SKM-1 (cell line): ENCODE data around the gene LRRC4.

Source experiments
- DNase-seq: peaks from one replicate; lab custom pipeline; 2025; ENCODE audit not compliant: unreplicated experiment; lab: John Stamatoyannopoulos, UW

LRRC4 gene

DNA sequence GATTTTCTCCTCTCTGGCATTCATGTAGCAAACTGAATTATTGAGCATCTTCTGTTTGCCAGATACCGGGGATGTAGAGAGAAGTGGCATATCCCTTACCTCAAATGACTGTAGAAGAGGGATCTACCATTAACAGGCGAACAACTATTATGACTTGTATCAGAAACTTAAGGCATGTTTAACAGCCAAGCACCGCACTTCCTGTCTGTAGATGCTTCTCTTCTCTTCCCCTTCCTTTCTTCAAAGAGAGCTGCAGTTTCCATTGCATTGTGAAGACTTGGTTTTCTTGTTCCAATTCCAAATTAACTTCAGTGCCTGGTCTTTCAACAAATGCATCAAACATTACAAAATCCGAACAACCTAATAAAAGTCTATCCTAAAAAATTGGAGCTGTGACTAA is 49.3 kb downstream of the LRRC4 start:
- no peak for DNase-seq

DNA sequence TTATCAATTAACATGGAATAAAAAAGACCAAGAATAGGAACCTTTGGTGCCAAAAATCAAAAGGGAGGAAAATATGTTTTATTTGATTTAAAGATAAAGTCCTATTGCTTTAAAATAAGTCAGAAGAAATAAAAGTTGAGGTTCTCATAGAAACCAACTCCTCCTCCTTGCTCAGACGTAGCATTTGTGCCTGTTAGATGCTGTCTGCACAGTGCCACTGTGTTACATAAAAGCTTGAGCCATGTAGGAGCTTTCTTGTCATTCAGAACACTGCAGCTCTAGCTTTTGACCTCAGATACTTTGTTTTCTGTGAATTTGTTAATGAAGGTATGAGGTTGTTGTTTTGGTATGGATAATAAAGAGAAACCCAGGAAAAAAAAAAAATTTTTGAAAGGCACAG is 50.3 kb downstream of the LRRC4 start:
- DNase-seq, result no peak

DNA sequence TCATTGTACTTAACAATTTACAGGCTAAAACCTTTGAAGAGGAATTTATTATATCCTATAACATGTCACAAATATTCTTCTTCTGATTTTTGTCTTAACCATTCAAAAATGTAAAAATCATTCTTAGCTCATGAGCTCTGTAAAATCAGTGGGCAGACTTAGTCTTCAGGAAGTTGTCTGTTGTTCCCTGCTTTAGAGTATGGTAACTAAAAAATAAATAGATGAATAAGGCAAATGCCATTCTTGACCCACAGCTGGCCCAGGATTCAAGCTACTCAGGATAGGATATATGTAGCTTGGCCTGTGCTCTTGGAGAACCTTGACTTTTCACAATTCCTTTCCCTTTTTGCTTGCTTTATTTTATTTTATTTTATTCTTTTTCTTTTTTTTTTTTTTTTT is 51.5 kb downstream of the LRRC4 start:
- DNase-seq, result no peak

DNA sequence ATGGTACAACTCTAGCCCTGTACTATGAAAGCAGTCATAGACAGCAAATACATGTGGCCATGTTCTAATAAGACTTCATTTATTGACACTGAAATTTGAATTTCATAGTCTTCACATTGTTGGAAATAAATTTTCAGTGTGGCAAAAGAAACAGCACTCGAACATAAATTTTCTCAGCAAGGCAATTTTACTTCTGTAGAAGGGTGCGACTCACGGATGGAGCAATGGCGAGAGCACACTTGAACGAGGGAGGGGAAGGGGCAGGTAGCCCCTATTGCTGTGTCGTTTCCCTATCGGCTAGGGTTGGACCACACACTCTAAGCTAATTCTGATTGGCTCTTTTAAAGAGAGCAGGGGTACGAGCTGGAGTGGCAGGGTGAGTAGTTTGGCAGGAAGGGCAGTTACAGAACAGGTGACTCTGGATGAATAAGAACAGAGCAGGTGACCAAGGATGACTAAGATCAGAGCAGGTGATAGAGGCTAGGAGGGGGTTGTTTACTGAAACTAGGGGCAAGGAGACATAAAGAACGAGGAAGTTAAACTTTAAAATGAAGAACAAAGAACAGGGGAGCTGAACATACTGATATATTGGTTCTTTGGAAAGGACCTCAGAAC is 52.0 kb downstream of the LRRC4 start:
- no peak for DNase-seq

DNA sequence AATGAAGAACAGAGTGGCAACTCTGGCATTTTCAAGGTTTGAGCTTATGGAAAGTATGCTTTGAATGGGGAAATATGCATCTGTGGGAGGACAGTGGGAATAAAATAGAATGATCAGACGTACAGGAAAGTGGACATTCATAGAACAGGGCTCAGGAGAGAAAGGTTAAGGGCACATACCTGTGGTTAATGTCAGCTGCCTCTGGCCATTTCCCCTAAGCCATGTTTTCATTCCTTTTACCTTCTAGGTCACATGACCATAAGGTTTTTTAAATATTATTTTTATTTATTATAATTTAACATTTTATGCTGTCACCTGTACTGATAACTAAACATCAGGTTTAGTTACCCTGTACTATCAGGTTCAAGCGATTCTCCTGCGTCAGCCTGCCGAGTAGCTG is 52.8 kb downstream of the LRRC4 start:
- no peak for DNase-seq
